ENCODE measurements around the gene AMIGO2. TPM values are rescaled to one million over a fixed set of nuclear protein-coding genes. Genes with fewer than 3 reads are reported as not detected.

AMIGO2 gene
- total and polyA plus RNA-seq, 2 experiments from 2014 or later, result 0.92 to 2.2 TPM

DNA sequence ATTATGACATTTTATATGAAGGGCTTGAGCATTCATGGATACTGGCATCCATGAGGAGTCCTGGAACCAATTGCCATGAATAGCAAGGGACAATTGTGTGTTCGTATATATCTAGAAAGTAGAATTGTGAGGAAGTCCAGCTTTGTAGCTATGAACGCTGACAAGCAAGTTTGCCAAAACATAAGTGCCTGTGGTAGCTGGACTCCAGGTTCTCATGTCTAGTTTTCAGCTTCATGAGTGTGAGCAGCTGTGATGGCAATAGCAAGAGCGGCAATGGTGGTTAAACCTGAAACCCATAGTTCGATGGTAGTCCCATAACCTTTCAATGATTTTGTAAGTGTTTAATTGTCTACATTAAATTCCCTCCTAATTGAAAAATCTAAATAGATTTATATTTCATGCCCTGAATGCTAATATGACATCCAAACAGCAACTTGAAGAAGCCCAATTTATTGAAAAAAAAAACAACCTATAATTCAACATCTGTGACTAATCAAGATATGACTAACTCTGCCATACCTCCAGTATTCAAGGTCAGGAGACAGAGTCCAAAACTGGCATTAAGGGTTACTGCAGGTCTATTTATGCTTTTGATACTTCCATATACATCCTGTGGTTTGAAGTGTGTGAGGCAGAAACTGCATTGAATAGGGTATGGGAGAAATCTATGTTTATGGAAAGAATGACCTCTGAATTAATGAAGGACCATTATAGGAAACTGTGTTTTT, 50.6 kb downstream of the AMIGO2 start:
- no peak overlapping the region for H3K27ac ChIP-seq
- H3K4me3 ChIP-seq, result no peak overlapping the region
- no peaks in the 10 kb centered on the region for H3K36me3 ChIP-seq
- no peaks in the 10 kb centered on the region for H3K27me3 ChIP-seq
- DNase-seq (ENCODE audit: low read depth in 1 of 2, low spot score in 1 of 2), result no peak
- no peaks in the 10 kb centered on the region for H3K9me3 ChIP-seq (ENCODE audit: low read depth)
- TF ChIP-seq, protein P1, sequence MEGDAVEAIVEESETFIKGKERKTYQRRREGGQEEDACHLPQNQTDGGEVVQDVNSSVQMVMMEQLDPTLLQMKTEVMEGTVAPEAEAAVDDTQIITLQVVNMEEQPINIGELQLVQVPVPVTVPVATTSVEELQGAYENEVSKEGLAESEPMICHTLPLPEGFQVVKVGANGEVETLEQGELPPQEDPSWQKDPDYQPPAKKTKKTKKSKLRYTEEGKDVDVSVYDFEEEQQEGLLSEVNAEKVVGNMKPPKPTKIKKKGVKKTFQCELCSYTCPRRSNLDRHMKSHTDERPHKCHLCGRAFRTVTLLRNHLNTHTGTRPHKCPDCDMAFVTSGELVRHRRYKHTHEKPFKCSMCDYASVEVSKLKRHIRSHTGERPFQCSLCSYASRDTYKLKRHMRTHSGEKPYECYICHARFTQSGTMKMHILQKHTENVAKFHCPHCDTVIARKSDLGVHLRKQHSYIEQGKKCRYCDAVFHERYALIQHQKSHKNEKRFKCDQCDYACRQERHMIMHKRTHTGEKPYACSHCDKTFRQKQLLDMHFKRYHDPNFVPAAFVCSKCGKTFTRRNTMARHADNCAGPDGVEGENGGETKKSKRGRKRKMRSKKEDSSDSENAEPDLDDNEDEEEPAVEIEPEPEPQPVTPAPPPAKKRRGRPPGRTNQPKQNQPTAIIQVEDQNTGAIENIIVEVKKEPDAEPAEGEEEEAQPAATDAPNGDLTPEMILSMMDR (IDR thresholded peaks at IDR 0.05; ENCODE audit: low read depth, low read length), result no peak
- no peaks in the 10 kb centered on the region for H3K4me1 ChIP-seq (ENCODE audit: low read depth)

DNA sequence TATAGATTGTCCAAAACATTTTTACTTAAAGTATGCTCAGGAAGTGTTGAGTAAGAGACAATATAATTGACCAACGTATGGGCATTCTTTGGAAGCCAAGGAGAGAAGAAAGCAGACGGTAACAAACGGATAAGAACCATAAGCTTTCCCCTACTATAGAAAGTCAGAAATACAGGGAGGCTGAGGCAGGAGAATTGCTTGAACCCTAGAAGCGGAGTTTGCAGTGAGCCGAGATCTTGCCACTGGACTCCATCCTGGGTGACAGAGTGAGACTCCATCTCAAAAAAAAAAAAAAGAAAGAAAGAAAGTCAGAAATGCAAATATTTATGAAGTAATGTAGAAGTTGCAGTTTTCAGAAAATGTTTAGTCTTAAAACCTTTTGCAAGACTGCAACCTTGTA, 51.6 kb downstream of the AMIGO2 start:
- no peak for DNase-seq (ENCODE audit: low read depth in 1 of 2, low spot score in 1 of 2)
- TF ChIP-seq, protein P1 (IDR thresholded peaks at IDR 0.05; ENCODE audit: low read depth, low read length), result no peak
- H3K36me3 ChIP-seq, result no peaks in the 10 kb centered on the region
- no peaks in the 10 kb centered on the region for H3K27me3 ChIP-seq
- H3K9me3 ChIP-seq (ENCODE audit: low read depth), result no peaks in the 10 kb centered on the region
- H3K4me3 ChIP-seq, result no peak overlapping the region
- H3K27ac ChIP-seq, result no peak overlapping the region
- no peaks in the 10 kb centered on the region for H3K4me1 ChIP-seq (ENCODE audit: low read depth)

Other genes starting within 250 kb of the AMIGO2 start
- gene PCED1B, start 338 bp downstream of the AMIGO2 start, total RNA-seq, result 0.80 and 2.1 TPM in 2 replicates
- gene PCED1B, start 338 bp downstream of the AMIGO2 start, polyA plus RNA-seq, result 0.45 and 0.92 TPM in 2 replicates

All from cardiac muscle cell (in vitro differentiated cells and primary cell).